Measurements from ENCODE around the gene HCN3.

HCN3 gene

DNA sequence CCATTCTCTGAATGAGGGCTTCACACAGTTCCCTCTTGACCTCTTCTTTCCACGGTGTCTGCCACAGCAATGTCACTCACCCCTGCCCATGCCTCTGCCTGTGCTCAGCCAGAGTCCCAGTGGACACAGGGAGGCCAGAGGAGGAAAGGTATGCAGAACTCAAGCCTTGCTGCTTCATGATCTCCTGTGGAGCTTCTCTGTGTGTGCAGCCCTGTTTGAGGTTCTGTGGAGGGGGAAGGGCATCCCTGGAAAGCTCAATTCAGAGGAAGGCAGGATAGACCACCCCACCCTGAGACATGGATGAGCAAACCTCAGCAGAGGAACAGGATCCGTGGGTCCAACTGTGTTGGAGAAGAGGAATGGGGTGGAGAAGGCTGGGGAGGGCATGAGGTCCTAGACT, 2.0 kb downstream of the HCN3 start:
- Histone ChIP-seq H3K36me3 (ENCODE audit: control insufficient read depth in 4 of 4, insufficient read depth in 4 of 4, low read length in 3 of 4) (peaks cover 0 to 2% (median 0%) of the 10 kb centered on the region in 4 experiments), H3K27ac (ENCODE audit: insufficient read depth in 1 of 2, low read depth in 1 of 2, low read length in 2 of 2, poor library complexity in 1 of 2, severe bottlenecking in 2 of 2) (no peak overlapping the region), H3K4me1 (ENCODE audit: control extremely low read depth in 1 of 4, control insufficient read depth in 4 of 4, insufficient read depth in 4 of 4, low read length in 3 of 4) (peaks cover 5 to 20% (median 18%) of the 10 kb centered on the region in 4 experiments), H3K9me3 (ENCODE audit: control extremely low read depth in 1 of 5, control insufficient read depth in 4 of 5, insufficient read depth in 2 of 5, low read depth in 1 of 5, low read length in 4 of 5) (no peaks in the 10 kb centered on the region), H3K4me3 (ENCODE audit: control insufficient read depth in 1 of 7, extremely low read depth in 1 of 7, insufficient read depth in 4 of 7, low read depth in 2 of 7, low read length in 6 of 7) (no peak overlapping the region), H3K27me3 (replicated peaks in 2 of 5; ENCODE audit: control insufficient read depth in 4 of 5, insufficient read depth in 5 of 5, low read length in 4 of 5) (no peaks in the 10 kb centered on the region)
- POLR2A ChIA-PET, result interaction anchor here (0.9 kb wide), 1 partner anchor 45 kb away, joined by 4 read pairs; no protein-coding TSS in a partner anchor
- DNase-seq, result no peak
- CTCF ChIA-PET, result interaction anchor here (1.1 to 4.2 kb wide), 5 partner anchors 26 to 43 kb away, joined by 3 to 21 read pairs (median 15); partner anchors contain the start of genes FDPS and RUSC1
- 92% methylated on average over 2 of the region's 2 CpGs for WGBS (ENCODE audit: insufficient coverage)

DNA sequence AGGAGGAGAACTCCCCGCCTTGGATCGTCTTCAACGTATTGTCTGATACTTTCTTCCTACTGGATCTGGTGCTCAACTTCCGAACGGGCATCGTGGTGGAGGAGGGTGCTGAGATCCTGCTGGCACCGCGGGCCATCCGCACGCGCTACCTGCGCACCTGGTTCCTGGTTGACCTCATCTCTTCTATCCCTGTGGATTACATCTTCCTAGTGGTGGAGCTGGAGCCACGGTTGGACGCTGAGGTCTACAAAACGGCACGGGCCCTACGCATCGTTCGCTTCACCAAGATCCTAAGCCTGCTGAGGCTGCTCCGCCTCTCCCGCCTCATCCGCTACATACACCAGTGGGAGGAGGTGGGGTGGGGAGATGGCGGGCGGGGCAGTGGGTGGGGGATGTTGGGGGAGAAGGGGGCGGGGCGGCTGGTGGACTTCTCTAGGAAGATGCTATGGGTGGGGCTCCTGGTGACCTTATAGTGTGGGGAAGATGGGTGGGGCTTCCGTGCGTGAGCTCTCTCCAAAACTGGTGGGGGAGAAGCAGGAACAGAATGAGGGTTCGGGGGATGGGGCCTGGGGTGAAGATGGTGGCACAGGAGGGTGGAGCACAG, 5.3 kb downstream of the HCN3 start:
- no peaks in the 10 kb centered on the region for H3K27me3 ChIP-seq (replicated peaks in 2 of 5; ENCODE audit: control insufficient read depth in 4 of 5, insufficient read depth in 5 of 5, low read length in 4 of 5)
- 96% methylated on average over 17 of the region's 29 CpGs for WGBS (ENCODE audit: insufficient coverage)
- POLR2A ChIA-PET, result no interaction called here
- no peak overlapping the region for H3K27ac ChIP-seq (ENCODE audit: insufficient read depth in 1 of 2, low read depth in 1 of 2, low read length in 2 of 2, poor library complexity in 1 of 2, severe bottlenecking in 2 of 2)
- H3K4me1 ChIP-seq (ENCODE audit: control extremely low read depth in 1 of 4, control insufficient read depth in 4 of 4, insufficient read depth in 4 of 4, low read length in 3 of 4), result peaks cover 0 to 11% (median 10%) of the 10 kb centered on the region in 4 experiments
- H3K4me3 ChIP-seq (ENCODE audit: control insufficient read depth in 1 of 7, extremely low read depth in 1 of 7, insufficient read depth in 4 of 7, low read depth in 2 of 7, low read length in 6 of 7), result no peak overlapping the region
- H3K9me3 ChIP-seq (ENCODE audit: control extremely low read depth in 1 of 5, control insufficient read depth in 4 of 5, insufficient read depth in 2 of 5, low read depth in 1 of 5, low read length in 4 of 5), result no peaks in the 10 kb centered on the region
- no peak for DNase-seq
- peaks cover 0 to 5% (median 1%) of the 10 kb centered on the region in 4 experiments for H3K36me3 ChIP-seq (ENCODE audit: control insufficient read depth in 4 of 4, insufficient read depth in 4 of 4, low read length in 3 of 4)
- CTCF ChIA-PET, result interaction anchor here (1.0 to 1.4 kb wide), 2 partner anchors 11 to 24 kb away, joined by 3 read pairs; no protein-coding TSS in a partner anchor

DNA sequence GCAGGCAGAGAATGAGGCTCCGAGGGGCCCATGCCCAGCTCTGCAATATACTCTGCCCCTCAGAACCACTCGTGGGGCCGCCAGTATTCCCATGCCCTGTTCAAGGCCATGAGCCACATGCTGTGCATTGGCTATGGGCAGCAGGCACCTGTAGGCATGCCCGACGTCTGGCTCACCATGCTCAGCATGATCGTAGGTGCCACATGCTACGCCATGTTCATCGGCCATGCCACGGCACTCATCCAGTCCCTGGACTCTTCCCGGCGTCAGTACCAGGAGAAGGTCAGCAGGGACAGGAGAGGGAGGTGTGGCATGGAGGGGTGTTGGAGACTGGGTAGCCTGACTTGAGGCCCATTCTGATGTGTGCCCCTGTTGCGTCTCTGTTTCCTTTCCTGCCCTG, 7.2 kb downstream of the HCN3 start:
- H3K4me1 ChIP-seq (ENCODE audit: control extremely low read depth in 1 of 4, control insufficient read depth in 4 of 4, insufficient read depth in 4 of 4, low read length in 3 of 4), result no peaks in the 10 kb centered on the region
- DNase-seq, result no peak
- ChIA-PET POLR2A (no interaction called here), CTCF (interaction anchor here (1.4 to 1.6 kb wide), 2 partner anchors 16 to 34 kb away, joined by 3 to 5 read pairs; no protein-coding TSS in a partner anchor)
- peaks cover 0 to 5% (median 1%) of the 10 kb centered on the region in 4 experiments for H3K36me3 ChIP-seq (ENCODE audit: control insufficient read depth in 4 of 4, insufficient read depth in 4 of 4, low read length in 3 of 4)
- no peak overlapping the region for H3K4me3 ChIP-seq (ENCODE audit: control insufficient read depth in 1 of 7, extremely low read depth in 1 of 7, insufficient read depth in 4 of 7, low read depth in 2 of 7, low read length in 6 of 7)
- H3K27me3 ChIP-seq (replicated peaks in 2 of 5; ENCODE audit: control insufficient read depth in 4 of 5, insufficient read depth in 5 of 5, low read length in 4 of 5), result no peaks in the 10 kb centered on the region
- H3K9me3 ChIP-seq (ENCODE audit: control extremely low read depth in 1 of 5, control insufficient read depth in 4 of 5, insufficient read depth in 2 of 5, low read depth in 1 of 5, low read length in 4 of 5), result no peaks in the 10 kb centered on the region
- over 99% methylated on average over 10 of the region's 12 CpGs for WGBS (ENCODE audit: insufficient coverage)
- no peak overlapping the region for H3K27ac ChIP-seq (ENCODE audit: insufficient read depth in 1 of 2, low read depth in 1 of 2, low read length in 2 of 2, poor library complexity in 1 of 2, severe bottlenecking in 2 of 2)

DNA sequence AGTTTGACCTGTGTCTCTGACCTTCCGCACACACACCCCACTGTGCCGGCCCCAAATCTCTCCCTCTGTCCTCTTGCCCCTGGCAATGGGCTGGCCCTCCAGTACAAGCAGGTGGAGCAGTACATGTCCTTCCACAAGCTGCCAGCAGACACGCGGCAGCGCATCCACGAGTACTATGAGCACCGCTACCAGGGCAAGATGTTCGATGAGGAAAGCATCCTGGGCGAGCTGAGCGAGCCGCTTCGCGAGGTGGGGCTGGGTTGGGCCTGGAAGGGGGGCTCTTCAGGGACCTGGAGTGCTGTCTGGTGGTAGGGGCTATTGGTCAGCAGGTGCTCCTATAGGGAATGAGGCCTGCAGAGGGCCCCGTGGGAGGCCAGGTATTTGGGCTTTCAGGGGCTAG, 7.8 kb downstream of the HCN3 start:
- peaks cover 0 to 5% (median 1%) of the 10 kb centered on the region in 4 experiments for H3K36me3 ChIP-seq (ENCODE audit: control insufficient read depth in 4 of 4, insufficient read depth in 4 of 4, low read length in 3 of 4)
- POLR2A ChIA-PET, result no interaction called here
- H3K27me3 ChIP-seq (replicated peaks in 2 of 5; ENCODE audit: control insufficient read depth in 4 of 5, insufficient read depth in 5 of 5, low read length in 4 of 5), result no peaks in the 10 kb centered on the region
- H3K9me3 ChIP-seq (ENCODE audit: control extremely low read depth in 1 of 5, control insufficient read depth in 4 of 5, insufficient read depth in 2 of 5, low read depth in 1 of 5, low read length in 4 of 5), result no peaks in the 10 kb centered on the region
- DNase-seq, result no peak
- no peak overlapping the region for H3K4me3 ChIP-seq (ENCODE audit: control insufficient read depth in 1 of 7, extremely low read depth in 1 of 7, insufficient read depth in 4 of 7, low read depth in 2 of 7, low read length in 6 of 7)
- CTCF ChIA-PET, result interaction anchor here (1.1 to 2.5 kb wide), 3 partner anchors 9 to 34 kb away, joined by 4 to 7 read pairs (median 5); no protein-coding TSS in a partner anchor
- no peaks in the 10 kb centered on the region for H3K4me1 ChIP-seq (ENCODE audit: control extremely low read depth in 1 of 4, control insufficient read depth in 4 of 4, insufficient read depth in 4 of 4, low read length in 3 of 4)
- 94% methylated on average over 13 of the region's 14 CpGs for WGBS (ENCODE audit: insufficient coverage)
- H3K27ac ChIP-seq (ENCODE audit: insufficient read depth in 1 of 2, low read depth in 1 of 2, low read length in 2 of 2, poor library complexity in 1 of 2, severe bottlenecking in 2 of 2), result no peak overlapping the region

DNA sequence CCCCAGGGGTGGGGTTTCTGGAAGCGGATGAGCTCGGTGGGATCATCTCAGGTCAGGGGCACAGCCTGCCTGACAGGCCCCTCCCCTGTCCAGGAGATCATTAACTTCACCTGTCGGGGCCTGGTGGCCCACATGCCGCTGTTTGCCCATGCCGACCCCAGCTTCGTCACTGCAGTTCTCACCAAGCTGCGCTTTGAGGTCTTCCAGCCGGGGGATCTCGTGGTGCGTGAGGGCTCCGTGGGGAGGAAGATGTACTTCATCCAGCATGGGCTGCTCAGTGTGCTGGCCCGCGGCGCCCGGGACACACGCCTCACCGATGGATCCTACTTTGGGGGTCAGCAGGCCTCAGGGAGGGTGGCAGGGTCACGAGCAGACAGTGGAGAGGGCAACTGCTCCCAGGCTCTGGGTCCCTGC, 8.4 kb downstream of the HCN3 start:
- POLR2A ChIA-PET, result no interaction called here
- H3K9me3 ChIP-seq (ENCODE audit: control extremely low read depth in 1 of 5, control insufficient read depth in 4 of 5, insufficient read depth in 2 of 5, low read depth in 1 of 5, low read length in 4 of 5), result no peaks in the 10 kb centered on the region
- H3K27ac ChIP-seq (ENCODE audit: insufficient read depth in 1 of 2, low read depth in 1 of 2, low read length in 2 of 2, poor library complexity in 1 of 2, severe bottlenecking in 2 of 2), result no peak overlapping the region
- H3K4me3 ChIP-seq (ENCODE audit: control insufficient read depth in 1 of 7, extremely low read depth in 1 of 7, insufficient read depth in 4 of 7, low read depth in 2 of 7, low read length in 6 of 7), result no peak overlapping the region
- peaks cover 0 to 5% (median 1%) of the 10 kb centered on the region in 4 experiments for H3K36me3 ChIP-seq (ENCODE audit: control insufficient read depth in 4 of 4, insufficient read depth in 4 of 4, low read length in 3 of 4)
- DNase-seq, result no peak
- 98% methylated on average over 15 of the region's 18 CpGs for WGBS (ENCODE audit: insufficient coverage)
- H3K4me1 ChIP-seq (ENCODE audit: control extremely low read depth in 1 of 4, control insufficient read depth in 4 of 4, insufficient read depth in 4 of 4, low read length in 3 of 4), result no peaks in the 10 kb centered on the region
- no peaks in the 10 kb centered on the region for H3K27me3 ChIP-seq (replicated peaks in 2 of 5; ENCODE audit: control insufficient read depth in 4 of 5, insufficient read depth in 5 of 5, low read length in 4 of 5)
- CTCF ChIA-PET, result interaction anchor here (0.7 to 2.5 kb wide), 4 partner anchors 9 to 35 kb away, joined by 3 to 7 read pairs (median 4); no protein-coding TSS in a partner anchor

DNA sequence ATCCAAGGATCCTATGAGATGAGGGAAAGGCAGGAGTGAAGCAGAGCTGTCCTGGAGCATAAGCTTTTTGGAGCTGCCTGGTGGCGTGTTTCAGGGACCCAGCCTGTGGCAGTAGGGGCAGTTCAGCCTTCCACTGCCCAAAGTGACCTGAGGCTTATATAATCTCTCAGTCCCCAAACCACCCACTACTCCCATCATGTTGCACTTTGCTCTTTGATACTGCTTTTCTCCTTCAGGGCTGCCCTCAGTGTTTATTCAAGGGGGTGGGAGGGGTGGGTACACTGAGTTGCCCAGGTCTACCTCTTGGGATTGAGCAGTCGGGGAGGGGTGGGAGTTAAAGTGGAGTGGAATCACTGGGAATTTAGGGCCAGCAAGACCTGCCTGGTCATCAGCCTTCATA, 9.3 kb downstream of the HCN3 start:
- POLR2A ChIA-PET, result no interaction called here
- H3K4me1 ChIP-seq (ENCODE audit: control extremely low read depth in 1 of 4, control insufficient read depth in 4 of 4, insufficient read depth in 4 of 4, low read length in 3 of 4), result no peaks in the 10 kb centered on the region
- peaks cover 0 to 5% (median 1%) of the 10 kb centered on the region in 4 experiments for H3K36me3 ChIP-seq (ENCODE audit: control insufficient read depth in 4 of 4, insufficient read depth in 4 of 4, low read length in 3 of 4)
- CTCF ChIA-PET, result interaction anchor here (0.7 to 2.5 kb wide), 3 partner anchors 20 to 36 kb away, joined by 3 to 7 read pairs (median 4); no protein-coding TSS in a partner anchor
- no peaks in the 10 kb centered on the region for H3K27me3 ChIP-seq (replicated peaks in 2 of 5; ENCODE audit: control insufficient read depth in 4 of 5, insufficient read depth in 5 of 5, low read length in 4 of 5)
- no peak for DNase-seq
- no peak overlapping the region for H3K4me3 ChIP-seq (ENCODE audit: control insufficient read depth in 1 of 7, extremely low read depth in 1 of 7, insufficient read depth in 4 of 7, low read depth in 2 of 7, low read length in 6 of 7)
- WGBS (ENCODE audit: insufficient coverage), result 100% methylated on average over 1 of the region's 2 CpGs
- no peak overlapping the region for H3K27ac ChIP-seq (ENCODE audit: insufficient read depth in 1 of 2, low read depth in 1 of 2, low read length in 2 of 2, poor library complexity in 1 of 2, severe bottlenecking in 2 of 2)
- no peaks in the 10 kb centered on the region for H3K9me3 ChIP-seq (ENCODE audit: control extremely low read depth in 1 of 5, control insufficient read depth in 4 of 5, insufficient read depth in 2 of 5, low read depth in 1 of 5, low read length in 4 of 5)

DNA sequence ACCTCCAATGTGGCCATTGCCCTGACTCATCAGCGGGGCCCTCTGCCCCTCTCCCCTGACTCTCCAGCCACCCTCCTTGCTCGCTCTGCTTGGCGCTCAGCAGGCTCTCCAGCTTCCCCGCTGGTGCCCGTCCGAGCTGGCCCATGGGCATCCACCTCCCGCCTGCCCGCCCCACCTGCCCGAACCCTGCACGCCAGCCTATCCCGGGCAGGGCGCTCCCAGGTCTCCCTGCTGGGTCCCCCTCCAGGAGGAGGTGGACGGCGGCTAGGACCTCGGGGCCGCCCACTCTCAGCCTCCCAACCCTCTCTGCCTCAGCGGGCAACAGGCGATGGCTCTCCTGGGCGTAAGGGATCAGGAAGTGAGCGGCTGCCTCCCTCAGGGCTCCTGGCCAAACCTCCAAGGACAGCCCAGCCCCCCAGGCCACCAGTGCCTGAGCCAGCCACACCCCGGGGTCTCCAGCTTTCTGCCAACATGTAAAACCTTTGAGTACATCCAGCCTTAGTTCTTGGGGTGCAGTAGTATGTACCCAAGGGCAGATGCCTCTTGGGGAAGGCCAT, 10.8 kb downstream of the HCN3 start:
- Histone ChIP-seq H3K27me3 (replicated peaks in 2 of 5; ENCODE audit: control insufficient read depth in 4 of 5, insufficient read depth in 5 of 5, low read length in 4 of 5) (peaks cover 0 to 8% (median 4%) of the 10 kb centered on the region in 5 experiments), H3K4me1 (ENCODE audit: control extremely low read depth in 1 of 4, control insufficient read depth in 4 of 4, insufficient read depth in 4 of 4, low read length in 3 of 4) (no peaks in the 10 kb centered on the region), H3K4me3 (ENCODE audit: control insufficient read depth in 1 of 7, extremely low read depth in 1 of 7, insufficient read depth in 4 of 7, low read depth in 2 of 7, low read length in 6 of 7) (no peak overlapping the region), H3K27ac (ENCODE audit: insufficient read depth in 1 of 2, low read depth in 1 of 2, low read length in 2 of 2, poor library complexity in 1 of 2, severe bottlenecking in 2 of 2) (no peak overlapping the region), H3K36me3 (ENCODE audit: control insufficient read depth in 4 of 4, insufficient read depth in 4 of 4, low read length in 3 of 4) (peaks cover 0 to 5% (median 1%) of the 10 kb centered on the region in 4 experiments), H3K9me3 (ENCODE audit: control extremely low read depth in 1 of 5, control insufficient read depth in 4 of 5, insufficient read depth in 2 of 5, low read depth in 1 of 5, low read length in 4 of 5) (no peaks in the 10 kb centered on the region)
- WGBS (ENCODE audit: insufficient coverage), result 98% methylated on average over 17 of the region's 21 CpGs
- DNase-seq, result no peak
- CTCF ChIA-PET, result interaction anchor here (0.6 to 0.8 kb wide), 2 partner anchors 18 to 25 kb away, joined by 3 read pairs; no protein-coding TSS in a partner anchor
- POLR2A ChIA-PET, result no interaction called here
